HCT116 (cell line): Measurements from ENCODE around the gene DAPK2. TPM values are rescaled to one million over a fixed set of nuclear protein-coding genes. Genes with fewer than 3 reads are reported as not detected.

Source experiments
- ATAC-seq: fragments of 200-7000 bp; cut with Tn5 transposase; 2 replicates; pipeline ENCODE4 v1.9.1; 2020; ENCODE audit warnings: mild to moderate bottlenecking, moderate library complexity
- BruUV-seq: library from RNA; stranded (reverse); fragments of 400-500 nt; replicated peaks from 2 replicates; lab custom pipeline; 2021; lab: Mats Ljungman, UMichigan
- CTCF ChIA-PET: fragments of 300-600 bp; sonication (Branson Sonifier 250); formaldehyde crosslinking; loops from one replicate; lab custom pipeline; 2021; ENCODE audit warnings: antibody characterized with exemption; lab: Charles Lee
- POLR2A ChIA-PET: fragments of 300-600, 350-600 bp; sonication (Branson Sonifier 250); formaldehyde crosslinking; loops from one replicate; lab custom pipeline; 2021; ENCODE audit warnings: antibody characterized with exemption; lab: Charles Lee
- RAD21 ChIA-PET, 2 experiments: fragments of 300-600 bp; sonication (Branson Sonifier 250); formaldehyde crosslinking; loops; one replicate each; lab custom pipeline; 2023; ENCODE audit warnings: low total read pairs in 2 of 2; ENCODE audit not compliant: uncharacterized antibody in 2 of 2, unreplicated experiment in 2 of 2, low non-redundant PET in 1 of 2; lab: Charles Lee
- DNase-seq: peaks from one replicate; pipeline ENCODE4 v3.0.0-alpha.2; 2010; ENCODE audit warnings: low read depth, low spot score
- H2AFZ ChIP-seq: fragments of 200-600 bp; shearing (Covaris generic), sonication (generic); 2 replicates; pipeline ENCODE4 v1.6.1; 2017; ENCODE audit warnings: low read depth, mixed run types, mixed read lengths, antibody characterized with exemption, low read length; ENCODE audit not compliant: poor library complexity, severe bottlenecking
- H3K27ac ChIP-seq: 2 replicates; pipeline ENCODE4 v1.5.1; 2012; ENCODE audit warnings: low read depth, low read length
- H3K27me3 ChIP-seq: fragments of 200-600 bp; sonication (generic); 2 replicates; pipeline ENCODE4 v1.6.1; 2016; ENCODE audit warnings: mixed run types, low read length, mixed read lengths; ENCODE audit not compliant: insufficient read depth
- H3K36me3 ChIP-seq, 2 experiments: fragments of 200-500 bp in 1 of 2; fragments of 200-600 bp in 1 of 2; sonication (Bioruptor generic) in 1 of 2; sonication (generic) in 1 of 2; 2 replicates each; pipeline versions ENCODE4 v1.5.1 to v1.6.1; 2014 to 2016; ENCODE audit warnings: low read length in 2 of 2, inconsistent platforms in 1 of 2, mixed read lengths in 1 of 2, mixed run types in 1 of 2; ENCODE audit not compliant: insufficient read depth in 2 of 2, control insufficient read depth in 1 of 2
- H3K4me1 ChIP-seq, 2 experiments: fragments of 200-600 bp in 1 of 2; sonication (generic) in 1 of 2; 2 replicates each; pipeline versions ENCODE4 v1.5.1 to v1.6.1; 2012 to 2017; ENCODE audit warnings: low read length in 2 of 2, inconsistent platforms in 1 of 2, mild to moderate bottlenecking in 1 of 2, mixed read lengths in 1 of 2, mixed run types in 1 of 2, moderate library complexity in 1 of 2; ENCODE audit not compliant: insufficient read depth in 2 of 2, control insufficient read depth in 1 of 2
- H3K4me2 ChIP-seq: fragments of 200-600 bp; sonication (generic); 2 replicates; pipeline ENCODE4 v1.6.1; 2017; ENCODE audit warnings: mixed run types, low read length, mixed read lengths
- H3K4me3 ChIP-seq, 2 experiments: fragments of 200-600 bp in 1 of 2; sonication (generic) in 1 of 2; replicated peaks in 1 of 2; 2 replicates each; pipeline ENCODE4 v1.5.1; 2011 to 2016; ENCODE audit warnings: low read length in 2 of 2, control low read depth in 1 of 2, low read depth in 1 of 2, mild to moderate bottlenecking in 1 of 2, mixed read lengths in 1 of 2, mixed run types in 1 of 2
- H3K79me2 ChIP-seq: fragments of 200-600 bp; sonication (generic); 2 replicates; pipeline ENCODE4 v1.6.1; 2017; ENCODE audit warnings: mild to moderate bottlenecking, mixed run types, low read length, moderate library complexity, mixed read lengths; ENCODE audit not compliant: insufficient read depth
- H3K9ac ChIP-seq: fragments of 200-600 bp; sonication (generic); 2 replicates; pipeline ENCODE4 v1.6.1; 2016; ENCODE audit warnings: low read length, mixed read lengths
- H3K9me2 ChIP-seq: fragments of 200-600 bp; sonication (generic), shearing (Covaris generic); 2 replicates; pipeline ENCODE4 v1.6.1; 2017; ENCODE audit warnings: mixed run types, mild to moderate bottlenecking, moderate library complexity; ENCODE audit not compliant: insufficient read depth
- H3K9me3 ChIP-seq, 2 experiments: fragments of 200-500 bp in 1 of 2; fragments of 200-600 bp in 1 of 2; sonication (Bioruptor generic) in 1 of 2; sonication (generic) in 1 of 2; 2 replicates each; pipeline ENCODE4 v1.6.1; 2014 to 2017; ENCODE audit warnings: low read length in 2 of 2, mixed read lengths in 2 of 2, inconsistent platforms in 1 of 2, low read depth in 1 of 2, mild to moderate bottlenecking in 1 of 2, mixed run types in 1 of 2, moderate library complexity in 1 of 2; ENCODE audit not compliant: control insufficient read depth in 1 of 2, insufficient read depth in 1 of 2
- H4K20me1 ChIP-seq: fragments of 200-600 bp; sonication (generic), shearing (Covaris generic); 2 replicates; pipeline ENCODE4 v1.6.1; 2017; ENCODE audit warnings: mixed run types, mild to moderate bottlenecking, moderate library complexity; ENCODE audit not compliant: insufficient read depth
- CEBPB ChIP-seq: IDR thresholded peaks from 2 replicates; pipeline ENCODE4 v1.6.1; 2012; ENCODE audit warnings: low read depth
- EGR1 ChIP-seq: IDR thresholded peaks from 2 replicates; pipeline ENCODE4 v1.6.1; 2012; ENCODE audit warnings: low read depth
- ELF1 ChIP-seq: IDR thresholded peaks from 2 replicates; pipeline ENCODE4 v1.6.1; 2012; ENCODE audit warnings: low read depth, borderline replicate concordance
- EZH2 ChIP-seq: fragments of 200-600 bp; sonication (generic); IDR thresholded peaks from 2 replicates; pipeline ENCODE4 v1.6.1; 2017; ENCODE audit warnings: antibody characterized with exemption, mixed run types
- EZH2phosphoT487 ChIP-seq: fragments of 200-600 bp; IDR thresholded peaks from 2 replicates; pipeline ENCODE4 v1.6.1; 2018; ENCODE audit warnings: antibody characterized with exemption, borderline replicate concordance
- FOSL1 ChIP-seq: IDR thresholded peaks from 2 replicates; pipeline ENCODE4 v1.6.1; 2012; ENCODE audit warnings: low read depth
- JUND ChIP-seq: IDR thresholded peaks from 2 replicates; pipeline ENCODE4 v1.6.1; 2012
- POLR2A ChIP-seq: IDR thresholded peaks from 2 replicates; pipeline ENCODE4 v1.7.0; 2011; ENCODE audit warnings: borderline replicate concordance; ENCODE audit not compliant: insufficient read depth, insufficient read length; ENCODE audit errors: extremely low read depth
- POLR2AphosphoS5 ChIP-seq: IDR thresholded peaks from 2 replicates; pipeline ENCODE4 v1.6.1; 2011; ENCODE audit warnings: mild to moderate bottlenecking, low read depth, low read length, moderate library complexity
- RAD21 ChIP-seq: IDR thresholded peaks from 2 replicates; pipeline ENCODE4 v1.6.1; 2012; ENCODE audit warnings: low read depth, mild to moderate bottlenecking
- SIN3A ChIP-seq: IDR thresholded peaks from 2 replicates; pipeline ENCODE4 v1.6.1; 2012; ENCODE audit warnings: low read depth
- SP1 ChIP-seq: IDR thresholded peaks from 2 replicates; pipeline ENCODE4 v1.6.1; 2012; ENCODE audit warnings: low read depth
- SRF ChIP-seq: IDR thresholded peaks from 2 replicates; pipeline ENCODE4 v1.6.1; 2012; ENCODE audit warnings: low read depth
- TCF7L2 ChIP-seq: IDR thresholded peaks from 2 replicates; pipeline ENCODE4 v1.7.0; 2011; ENCODE audit warnings: borderline replicate concordance, inconsistent platforms; ENCODE audit not compliant: insufficient read depth, insufficient read length; ENCODE audit errors: extremely low read depth
- YY1 ChIP-seq: IDR thresholded peaks from 2 replicates; pipeline ENCODE4 v1.6.1; 2011; ENCODE audit warnings: low read length, low read depth, moderate library complexity, mild to moderate bottlenecking; ENCODE audit not compliant: insufficient replicate concordance; ENCODE audit errors: extremely low read depth
- ZFX ChIP-seq: fragments of 450-650 bp; IDR thresholded peaks from 2 replicates; pipeline ENCODE4 v1.6.1; 2017
- ZNF274 ChIP-seq: fragments of 200-500 bp; sonication (Bioruptor generic); IDR thresholded peaks from 2 replicates; pipeline ENCODE4 v1.6.1; 2014; ENCODE audit warnings: mild to moderate bottlenecking, low read depth, low read length, inconsistent platforms
- intact Hi-C: fragments of 100-400 bp; cut with micrococcal nuclease; formaldehyde crosslinking; loops from 2 replicates; pipeline ENCODE4 v1.10.0; 2022
- total RNA-seq: library from RNA; stranded (reverse); gene quantifications from one replicate; pipeline ENCODE4 v1.2.1, GENCODE V29; 2021; ENCODE audit not compliant: unreplicated experiment
- TF ChIP-seq, protein P1 (sequence below): IDR thresholded peaks from 2 replicates; pipeline ENCODE4 v1.6.1; 2012
- TF ChIP-seq, protein P2 (sequence below), 3 experiments: fragments of 200-600 bp in 1 of 3; sonication (generic) in 1 of 3; IDR thresholded peaks in 2 of 3; conservative IDR thresholded peaks in 1 of 3; 2 replicates each; pipeline ENCODE4 v1.5.1; 2012 to 2017; ENCODE audit warnings: low read depth in 2 of 3, low read length in 2 of 3, antibody characterized with exemption in 1 of 3, borderline replicate concordance in 1 of 3, control low read depth in 1 of 3, mild to moderate bottlenecking in 1 of 3, mixed read lengths in 1 of 3, mixed run types in 1 of 3, moderate library complexity in 1 of 3; ENCODE audit not compliant: insufficient read depth in 1 of 3

DAPK2 gene
- total RNA-seq, 1 experiment from 2014 or later: 4.8 TPM

DNA sequence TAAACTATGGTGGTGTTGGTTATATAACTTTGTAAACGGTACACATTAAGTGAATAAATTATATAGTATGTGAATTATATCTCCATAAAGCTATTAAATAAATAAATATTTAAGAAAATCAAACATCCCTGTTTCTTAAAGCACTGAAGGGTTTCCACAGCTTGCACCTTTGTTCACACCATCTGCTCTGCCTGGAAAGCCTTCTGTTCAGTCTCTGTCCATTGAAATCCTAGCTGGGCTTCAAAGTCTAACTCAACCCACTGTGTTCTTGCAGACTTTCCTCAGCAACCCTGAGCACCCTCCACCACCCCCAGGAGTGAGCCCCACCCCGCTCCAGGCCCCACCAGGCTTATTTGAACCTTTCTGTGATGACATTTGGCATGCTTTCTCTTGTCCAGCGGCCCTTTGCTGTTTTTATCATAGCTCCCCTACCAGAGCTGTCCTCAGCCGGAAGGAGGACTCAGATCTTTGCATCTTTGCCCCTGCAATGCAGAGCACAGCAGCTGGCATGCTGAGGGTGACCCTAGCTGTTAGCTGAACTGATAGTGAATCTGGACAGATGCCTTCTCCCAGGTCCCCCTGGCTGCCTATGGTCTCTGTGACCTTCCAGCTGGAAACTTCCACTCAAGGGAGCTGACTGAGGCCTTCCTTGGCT is 105.2 kb downstream of the DAPK2 start:
- ATAC-seq (no peak), DNase-seq (no peak)
- no peak overlapping the region for H3K4me2 ChIP-seq
- TF ChIP-seq FOSL1 (no peak), SP1 (no peak), EZH2phosphoT487 (no peak), ZNF274 (no peak), CEBPB (no peak), POLR2A (no peak)
- TF ChIP-seq, protein P1, sequence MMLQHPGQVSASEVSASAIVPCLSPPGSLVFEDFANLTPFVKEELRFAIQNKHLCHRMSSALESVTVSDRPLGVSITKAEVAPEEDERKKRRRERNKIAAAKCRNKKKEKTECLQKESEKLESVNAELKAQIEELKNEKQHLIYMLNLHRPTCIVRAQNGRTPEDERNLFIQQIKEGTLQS: no peak
- H3K4me1 ChIP-seq: peaks cover 4 to 13% of the 10 kb centered on the region in 2 experiments; a peak in 2 of 4 replicates
- no peak overlapping the region for H3K27ac ChIP-seq
- no peak overlapping the region for H3K4me3 ChIP-seq
- H3K79me2 ChIP-seq: no peaks in the 10 kb centered on the region
- no peaks in the 10 kb centered on the region for H3K9me2 ChIP-seq
- ChIA-PET CTCF (no interaction called here), RAD21 (no interaction called here), POLR2A (no interaction called here)
- H4K20me1 ChIP-seq: no peaks in the 10 kb centered on the region
- H3K36me3 ChIP-seq: no peaks in the 10 kb centered on the region
- H3K9ac ChIP-seq: no peak overlapping the region
- H3K27me3 ChIP-seq: no peaks in the 10 kb centered on the region
- intact Hi-C loops: no loop called here
- no peak overlapping the region for H2AFZ ChIP-seq
- H3K9me3 ChIP-seq: no peaks in the 10 kb centered on the region
- no TSS peak for BruUV-seq

DNA sequence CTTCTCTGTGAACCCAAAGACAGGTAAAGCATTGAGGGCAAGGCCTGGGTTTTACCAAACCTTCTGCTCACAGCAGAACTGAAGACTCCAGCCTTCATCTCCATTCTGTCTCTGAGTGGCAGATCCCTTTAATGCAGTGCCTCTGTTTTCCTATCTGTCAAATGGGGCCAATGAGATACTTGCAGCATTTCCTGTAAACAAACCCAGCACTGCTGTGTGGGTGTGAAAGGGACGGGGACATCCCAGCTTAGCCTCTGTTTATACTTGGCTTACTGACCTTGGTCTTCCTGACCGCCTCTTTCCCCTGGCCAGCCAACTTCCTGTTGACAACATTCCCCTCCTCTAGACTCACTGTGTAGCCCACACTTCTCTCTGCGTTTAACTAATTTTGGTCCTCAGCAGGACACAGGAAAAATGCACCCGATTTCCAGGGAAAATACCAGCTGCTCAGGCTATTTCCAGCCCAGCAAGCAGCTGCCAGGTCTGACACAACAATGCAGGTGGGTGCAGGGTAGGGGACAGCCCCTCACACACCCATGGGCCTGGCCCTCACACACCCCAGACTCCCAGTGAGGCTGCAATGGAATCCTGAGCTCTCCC is 106.7 kb downstream of the DAPK2 start:
- no peaks in the 10 kb centered on the region for H3K36me3 ChIP-seq
- TF ChIP-seq, protein P2, sequence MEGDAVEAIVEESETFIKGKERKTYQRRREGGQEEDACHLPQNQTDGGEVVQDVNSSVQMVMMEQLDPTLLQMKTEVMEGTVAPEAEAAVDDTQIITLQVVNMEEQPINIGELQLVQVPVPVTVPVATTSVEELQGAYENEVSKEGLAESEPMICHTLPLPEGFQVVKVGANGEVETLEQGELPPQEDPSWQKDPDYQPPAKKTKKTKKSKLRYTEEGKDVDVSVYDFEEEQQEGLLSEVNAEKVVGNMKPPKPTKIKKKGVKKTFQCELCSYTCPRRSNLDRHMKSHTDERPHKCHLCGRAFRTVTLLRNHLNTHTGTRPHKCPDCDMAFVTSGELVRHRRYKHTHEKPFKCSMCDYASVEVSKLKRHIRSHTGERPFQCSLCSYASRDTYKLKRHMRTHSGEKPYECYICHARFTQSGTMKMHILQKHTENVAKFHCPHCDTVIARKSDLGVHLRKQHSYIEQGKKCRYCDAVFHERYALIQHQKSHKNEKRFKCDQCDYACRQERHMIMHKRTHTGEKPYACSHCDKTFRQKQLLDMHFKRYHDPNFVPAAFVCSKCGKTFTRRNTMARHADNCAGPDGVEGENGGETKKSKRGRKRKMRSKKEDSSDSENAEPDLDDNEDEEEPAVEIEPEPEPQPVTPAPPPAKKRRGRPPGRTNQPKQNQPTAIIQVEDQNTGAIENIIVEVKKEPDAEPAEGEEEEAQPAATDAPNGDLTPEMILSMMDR (IDR thresholded peaks at IDR 0.05 in 2 of 3, conservative IDR thresholded peaks at IDR 0.05 in 1 of 3; ENCODE audit: borderline replicate concordance in 1 of 3, insufficient read depth in 1 of 3, low read depth in 2 of 3, low read length in 2 of 3): no peak
- no peak for TF ChIP-seq ZFX
- no peak for TF ChIP-seq SP1
- no peak for TF ChIP-seq EZH2
- TF ChIP-seq POLR2AphosphoS5: no peak
- TF ChIP-seq EGR1: no peak
- no peak for TF ChIP-seq SIN3A
- no peak for TF ChIP-seq JUND
- TF ChIP-seq YY1: no peak
- no peak for TF ChIP-seq ELF1
- no peak for TF ChIP-seq POLR2A
- no peak for TF ChIP-seq SRF
- TF ChIP-seq TCF7L2: no peak
- TF ChIP-seq FOSL1: no peak
- TF ChIP-seq RAD21: no peak
- TF ChIP-seq, protein P1: no peak
- TF ChIP-seq CEBPB: no peak
- TF ChIP-seq, all 23 proteins: peak for 0
- no peak for DNase-seq
- H3K4me3 ChIP-seq: no peak overlapping the region
- no peaks in the 10 kb centered on the region for H3K9me2 ChIP-seq
- ChIA-PET CTCF (no interaction called here), POLR2A (no interaction called here), RAD21 (no interaction called here)
- H3K4me2 ChIP-seq: no peak overlapping the region
- H3K9me3 ChIP-seq: no peaks in the 10 kb centered on the region
- BruUV-seq: no TSS peak
- no peaks in the 10 kb centered on the region for H4K20me1 ChIP-seq
- no peak overlapping the region for H3K9ac ChIP-seq
- intact Hi-C loops: no loop called here
- H3K27me3 ChIP-seq: no peaks in the 10 kb centered on the region
- ATAC-seq: no peak
- no peak overlapping the region for H3K27ac ChIP-seq
- peaks cover 4 to 7% of the 10 kb centered on the region in 2 experiments; a peak in 2 of 4 replicates for H3K4me1 ChIP-seq
- no peaks in the 10 kb centered on the region for H3K79me2 ChIP-seq
- no peak overlapping the region for H2AFZ ChIP-seq
